WTC11 (cell line): ENCODE measurements around the gene SLC13A3. TPM values are rescaled to one million over a fixed set of nuclear protein-coding genes. Genes with fewer than 3 reads are reported as not detected.

Experiments used
- ATAC-seq: fragments of 200-7000 bp; cut with Tn5 transposase; 2 replicates; pipeline ENCODE4 v1.10.0; 2021; ENCODE audit warnings: mild to moderate bottlenecking, moderate library complexity
- CTCF ChIA-PET: fragments of 300-600 bp; sonication (Branson Sonifier 250); formaldehyde crosslinking; loops from one replicate; lab custom pipeline; 2021; ENCODE audit warnings: antibody characterized with exemption; lab: Charles Lee
- POLR2A ChIA-PET: fragments of 350-600 bp; sonication (Branson Sonifier 250); formaldehyde crosslinking; loops from one replicate; lab custom pipeline; 2021; ENCODE audit warnings: antibody characterized with exemption; lab: Charles Lee
- DNase-seq: peaks from one replicate; pipeline ENCODE4 v3.0.0; 2021; ENCODE audit warnings: low spot score
- H3K27ac Mint-ChIP-seq: 2 replicates; pipeline ENCODE4 v1.8.0; 2021; ENCODE audit warnings: mixed read lengths
- H3K27me3 Mint-ChIP-seq: 2 replicates; pipeline ENCODE4 v1.8.0; 2021; ENCODE audit warnings: low read depth, mild to moderate bottlenecking, moderate library complexity, mixed read lengths
- H3K36me3 Mint-ChIP-seq: 2 replicates; pipeline ENCODE4 v1.8.0; 2021; ENCODE audit warnings: mixed read lengths
- H3K4me1 Mint-ChIP-seq: 2 replicates; pipeline ENCODE4 v1.8.0; 2022; ENCODE audit warnings: mixed read lengths
- H3K4me3 Mint-ChIP-seq: 2 replicates; pipeline ENCODE4 v1.8.0; 2021; ENCODE audit warnings: mild to moderate bottlenecking, moderate library complexity, mixed read lengths
- H3K9me3 Mint-ChIP-seq: 2 replicates; pipeline ENCODE4 v1.8.0; 2021; ENCODE audit warnings: mixed read lengths
- ARID4B ChIP-seq: sonication (generic); formaldehyde crosslinking; IDR thresholded peaks from 2 replicates; pipeline ENCODE4 v1.8.0; 2023; ENCODE audit warnings: missing genetic modification reagents, mild to moderate bottlenecking, borderline replicate concordance
- ATF1 ChIP-seq: sonication (generic); formaldehyde crosslinking; IDR thresholded peaks from 2 replicates; pipeline ENCODE4 v1.8.1; 2023; ENCODE audit warnings: mild to moderate bottlenecking, moderate library complexity, missing genetic modification reagents
- ATF2 ChIP-seq: sonication (generic); formaldehyde crosslinking; IDR thresholded peaks from 2 replicates; pipeline ENCODE4 v1.8.1; 2022; ENCODE audit warnings: low read depth, missing genetic modification reagents, borderline replicate concordance
- ATF6 ChIP-seq: sonication (generic); formaldehyde crosslinking; IDR thresholded peaks from 2 replicates; pipeline ENCODE4 v1.8.1; 2023; ENCODE audit warnings: mild to moderate bottlenecking, missing genetic modification reagents
- E2F1 ChIP-seq: sonication (generic); formaldehyde crosslinking; IDR thresholded peaks from 2 replicates; pipeline ENCODE4 v1.8.0; 2022; ENCODE audit warnings: mild to moderate bottlenecking, missing genetic modification reagents
- E2F5 ChIP-seq: sonication (generic); formaldehyde crosslinking; IDR thresholded peaks from 2 replicates; pipeline ENCODE4 v1.8.1; 2022; ENCODE audit warnings: mild to moderate bottlenecking, moderate library complexity, missing genetic modification reagents
- GABPB1 ChIP-seq: sonication (generic); formaldehyde crosslinking; IDR thresholded peaks from 2 replicates; pipeline ENCODE4 v1.8.1; 2023; ENCODE audit warnings: mild to moderate bottlenecking, missing genetic modification reagents
- JAZF1 ChIP-seq: fragments of 250-450 bp; sonication (Bioruptor Pico); IDR thresholded peaks from 2 replicates; pipeline ENCODE4 v1.9.0; 2021; ENCODE audit warnings: moderate library complexity, mild to moderate bottlenecking, inconsistent platforms
- JUN ChIP-seq: sonication (generic); formaldehyde crosslinking; IDR thresholded peaks from 2 replicates; pipeline ENCODE4 v1.8.0; 2023; ENCODE audit warnings: mild to moderate bottlenecking, missing genetic modification reagents
- MAX ChIP-seq: sonication (generic); formaldehyde crosslinking; IDR thresholded peaks from 2 replicates; pipeline ENCODE4 v1.8.0; 2022; ENCODE audit warnings: mild to moderate bottlenecking, missing genetic modification reagents
- MXD4 ChIP-seq: fragments of 250-450 bp; sonication (Bioruptor Pico); IDR thresholded peaks from 2 replicates; pipeline ENCODE4 v1.8.0; 2021; ENCODE audit warnings: mild to moderate bottlenecking, moderate library complexity, borderline replicate concordance
- SOX15 ChIP-seq: fragments of 250-450 bp; sonication (Bioruptor Pico); IDR thresholded peaks from 2 replicates; pipeline ENCODE4 v1.9.0; 2021; ENCODE audit warnings: mild to moderate bottlenecking
- TP53 ChIP-seq: sonication (generic); formaldehyde crosslinking; IDR thresholded peaks from 2 replicates; pipeline ENCODE4 v1.8.1; 2023; ENCODE audit warnings: mild to moderate bottlenecking, missing genetic modification reagents
- ZNF425 ChIP-seq: fragments of 250-450 bp; sonication (Bioruptor Pico); conservative IDR thresholded peaks from 2 replicates; pipeline ENCODE4 v1.9.0; 2021; ENCODE audit warnings: mild to moderate bottlenecking
- ZSCAN18 ChIP-seq: fragments of 250-450 bp; sonication (Bioruptor Pico); IDR thresholded peaks from 2 replicates; pipeline ENCODE4 v2.1.2; 2022; ENCODE audit warnings: mild to moderate bottlenecking, moderate library complexity
- total RNA-seq: library from RNA; stranded (reverse); gene quantifications from 3 replicates; pipeline ENCODE4 v1.2.3, GENCODE V29; 2021

SLC13A3 gene
- total RNA-seq, 1 experiment from 2014 or later, result 10.6 TPM

- TF ChIP-seq ZNF425, result no peak
- TF ChIP-seq E2F5 (CRISPR knock-in tag), result no peak
- TF ChIP-seq ATF2 (CRISPR knock-in tag), result no peak
These were observed 6.4 kb upstream of the SLC13A3 start (continued) for GRCh38 chr20:46657618-46658017.

GRCh38 chr20:46657137-46657536, 5.9 kb upstream of the SLC13A3 start:
- TF ChIP-seq TP53 (CRISPR knock-in tag) (no peak), ARID4B (CRISPR knock-in tag) (no peak), ZNF425 (no peak), JUN (CRISPR knock-in tag) (no peak), E2F1 (CRISPR knock-in tag) (no peak), SOX15 (CRISPR knock-in tag) (no peak), ATF1 (CRISPR knock-in tag) (no peak), ATF6 (CRISPR knock-in tag) (no peak), GABPB1 (no peak), ZSCAN18 (no peak), MAX (no peak), JAZF1 (CRISPR knock-in tag) (no peak), MXD4 (CRISPR knock-in tag) (no peak)
- TF ChIP-seq, all 79 proteins: peak for 0
- Mint-ChIP-seq H3K9me3 (peaks cover 4% of the 10 kb centered on the region; the same call in 1 of the 2 replicates), H3K4me3 (no peak overlapping the region), H3K27me3 (peaks cover 2% of the 10 kb centered on the region), H3K4me1 (peaks cover 10% of the 10 kb centered on the region), H3K27ac (no peak overlapping the region), H3K36me3 (0 out of 2 replicates have a peak, but pooled peaks cover 5% of the 10 kb centered on the region)
- ChIA-PET CTCF (interaction anchor here (0.9 kb wide), 1 partner anchor 10 kb away, joined by 3 read pairs; no protein-coding TSS in a partner anchor), POLR2A (no interaction called here)
- no peak for ATAC-seq
- DNase-seq, result no peak
